A673 (cell line): ENCODE results near the gene CCDC179. TPM values are rescaled to one million over a fixed set of nuclear protein-coding genes. Genes with fewer than 3 reads are reported as not detected.

Source experiments
- BruUV-seq: library from RNA; stranded (reverse); fragments of 400-500 nt; replicated peaks from 2 replicates; lab custom pipeline; 2021; lab: Mats Ljungman, UMichigan
- CTCF ChIA-PET: fragments of 300-600 bp; sonication (Branson Sonifier 250); formaldehyde crosslinking; loops from one replicate; lab custom pipeline; 2022; ENCODE audit warnings: antibody characterized with exemption; lab: Charles Lee
- POLR2A ChIA-PET: fragments of 300-600 bp; sonication (Branson Sonifier 250); formaldehyde crosslinking; loops from one replicate; lab custom pipeline; 2022; ENCODE audit warnings: antibody characterized with exemption; ENCODE audit not compliant: low non-redundant PET; lab: Charles Lee
- DNase-seq: peaks from one replicate; pipeline ENCODE4 v3.0.0-alpha.2; 2015; ENCODE audit warnings: low spot score
- H3K27ac ChIP-seq: fragments of 200-600 bp; sonication (generic); 2 replicates; pipeline ENCODE4 v1.5.1; 2016; ENCODE audit warnings: mixed run types, low read depth, mild to moderate bottlenecking, mixed read lengths, antibody characterized with exemption, low read length; ENCODE audit not compliant: poor library complexity, severe bottlenecking
- H3K27me3 ChIP-seq: fragments of 200-600 bp; sonication (generic); replicated peaks from 2 replicates; pipeline ENCODE4 v1.6.1; 2017; ENCODE audit warnings: mixed run types, low read depth, mild to moderate bottlenecking, mixed read lengths, antibody characterized with exemption, low read length; ENCODE audit not compliant: insufficient read depth, poor library complexity
- H3K36me3 ChIP-seq: fragments of 200-600 bp; sonication (generic); 2 replicates; pipeline ENCODE4 v1.6.1; 2016; ENCODE audit warnings: mixed run types, mild to moderate bottlenecking, mixed read lengths, antibody characterized with exemption, low read length; ENCODE audit not compliant: insufficient read depth, poor library complexity, severe bottlenecking
- H3K4me1 ChIP-seq: fragments of 200-600 bp; sonication (generic); 2 replicates; pipeline ENCODE4 v1.6.1; 2017; ENCODE audit warnings: mixed run types, mild to moderate bottlenecking, mixed read lengths, antibody characterized with exemption, low read length; ENCODE audit not compliant: insufficient read depth, poor library complexity, severe bottlenecking
- H3K4me3 ChIP-seq: fragments of 200-600 bp; sonication (generic); 2 replicates; pipeline ENCODE4 v1.5.1; 2016; ENCODE audit warnings: low read depth, mixed run types, mild to moderate bottlenecking, mixed read lengths, low read length; ENCODE audit not compliant: poor library complexity, severe bottlenecking
- H3K9me3 ChIP-seq: fragments of 200-600 bp; sonication (generic); 2 replicates; pipeline ENCODE4 v1.6.1; 2016; ENCODE audit warnings: mixed run types, low read depth, mild to moderate bottlenecking, mixed read lengths, antibody characterized with exemption, low read length; ENCODE audit not compliant: poor library complexity, severe bottlenecking
- EZH2 ChIP-seq: fragments of 200-600 bp; sonication (generic); IDR thresholded peaks from 2 replicates; pipeline ENCODE4 v1.6.1; 2017; ENCODE audit warnings: borderline replicate concordance, low read depth, mild to moderate bottlenecking, mixed read lengths, antibody characterized with exemption, low read length; ENCODE audit not compliant: poor library complexity, severe bottlenecking
- intact Hi-C: fragments of 100-400 bp; cut with micrococcal nuclease; formaldehyde crosslinking; loops from one replicate; pipeline ENCODE4 v1.10.0; 2022; ENCODE audit not compliant: unreplicated experiment
- total RNA-seq: library from RNA; stranded (reverse); gene quantifications from 2 replicates; pipeline ENCODE4 v1.2.3, GENCODE V29; 2021
- TF ChIP-seq, protein P1 (sequence below): fragments of 300-800, 200-600 bp; sonication (generic); conservative IDR thresholded peaks from 2 replicates; pipeline ENCODE4 v1.5.1; 2017; ENCODE audit warnings: low read depth, mild to moderate bottlenecking, antibody characterized with exemption, low read length, moderate library complexity, mixed read lengths

The CCDC179 gene
- total RNA-seq, 1 experiment from 2014 or later: not detected

DNA sequence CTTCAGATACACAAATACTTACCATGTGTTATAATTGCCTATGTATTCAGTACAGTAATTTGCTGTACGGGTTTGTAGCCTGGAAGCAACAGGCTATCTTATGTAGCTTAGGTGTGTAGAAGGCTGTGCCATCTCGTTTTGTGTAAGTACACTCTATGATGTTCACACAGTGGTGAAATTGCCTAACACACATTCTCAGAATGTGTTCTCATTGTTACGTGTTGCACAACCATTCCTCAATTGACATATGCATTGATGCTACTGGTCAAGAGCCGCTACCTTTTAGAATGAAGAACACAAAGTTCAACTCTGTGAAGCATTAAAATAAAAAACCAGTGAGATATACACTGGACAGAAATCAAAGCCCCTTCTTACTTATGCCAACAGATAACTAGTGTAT is 57.4 kb downstream of the CCDC179 start:
- POLR2A ChIA-PET: no interaction called here
- Histone ChIP-seq H3K9me3 (no peaks in the 10 kb centered on the region), H3K27me3 (no peaks in the 10 kb centered on the region), H3K27ac (no peak overlapping the region), H3K4me3 (no peak overlapping the region), H3K4me1 (peaks cover 5% of the 10 kb centered on the region), H3K36me3 (no peaks in the 10 kb centered on the region)
- DNase-seq: no peak
- no TSS peak for BruUV-seq
- TF ChIP-seq, protein P1, sequence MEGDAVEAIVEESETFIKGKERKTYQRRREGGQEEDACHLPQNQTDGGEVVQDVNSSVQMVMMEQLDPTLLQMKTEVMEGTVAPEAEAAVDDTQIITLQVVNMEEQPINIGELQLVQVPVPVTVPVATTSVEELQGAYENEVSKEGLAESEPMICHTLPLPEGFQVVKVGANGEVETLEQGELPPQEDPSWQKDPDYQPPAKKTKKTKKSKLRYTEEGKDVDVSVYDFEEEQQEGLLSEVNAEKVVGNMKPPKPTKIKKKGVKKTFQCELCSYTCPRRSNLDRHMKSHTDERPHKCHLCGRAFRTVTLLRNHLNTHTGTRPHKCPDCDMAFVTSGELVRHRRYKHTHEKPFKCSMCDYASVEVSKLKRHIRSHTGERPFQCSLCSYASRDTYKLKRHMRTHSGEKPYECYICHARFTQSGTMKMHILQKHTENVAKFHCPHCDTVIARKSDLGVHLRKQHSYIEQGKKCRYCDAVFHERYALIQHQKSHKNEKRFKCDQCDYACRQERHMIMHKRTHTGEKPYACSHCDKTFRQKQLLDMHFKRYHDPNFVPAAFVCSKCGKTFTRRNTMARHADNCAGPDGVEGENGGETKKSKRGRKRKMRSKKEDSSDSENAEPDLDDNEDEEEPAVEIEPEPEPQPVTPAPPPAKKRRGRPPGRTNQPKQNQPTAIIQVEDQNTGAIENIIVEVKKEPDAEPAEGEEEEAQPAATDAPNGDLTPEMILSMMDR: no peak
- no peak for TF ChIP-seq EZH2
- intact Hi-C loops: no loop called here
- CTCF ChIA-PET: no interaction called here

DNA sequence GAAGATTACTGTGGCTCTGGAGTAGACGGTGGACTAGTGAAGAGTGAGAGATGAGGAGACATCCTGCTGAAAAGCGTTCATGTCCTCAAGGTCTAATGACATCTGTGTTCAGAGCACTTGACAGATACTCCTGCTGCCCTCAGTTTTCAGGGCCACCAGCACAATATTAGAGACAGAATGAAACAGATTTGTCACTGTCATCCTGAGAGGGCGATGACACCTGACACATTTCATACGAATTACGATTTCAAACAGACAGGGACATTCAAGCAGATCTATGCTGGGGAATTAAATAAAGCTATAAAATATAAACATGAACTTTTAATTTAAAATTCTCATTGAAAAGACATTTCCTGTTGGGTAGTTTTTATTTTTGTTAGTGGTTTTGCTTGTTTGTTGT is 59.8 kb downstream of the CCDC179 start:
- H3K27me3 ChIP-seq: no peaks in the 10 kb centered on the region
- no peak for DNase-seq
- H3K4me3 ChIP-seq: no peak overlapping the region
- H3K4me1 ChIP-seq: no peaks in the 10 kb centered on the region
- H3K27ac ChIP-seq: no peak overlapping the region
- CTCF ChIA-PET: no interaction called here
- POLR2A ChIA-PET: no interaction called here
- H3K36me3 ChIP-seq: no peaks in the 10 kb centered on the region
- intact Hi-C loops: no loop called here
- BruUV-seq: no TSS peak
- H3K9me3 ChIP-seq: no peaks in the 10 kb centered on the region
- TF ChIP-seq, protein P1: no peak
- no peak for TF ChIP-seq EZH2

DNA sequence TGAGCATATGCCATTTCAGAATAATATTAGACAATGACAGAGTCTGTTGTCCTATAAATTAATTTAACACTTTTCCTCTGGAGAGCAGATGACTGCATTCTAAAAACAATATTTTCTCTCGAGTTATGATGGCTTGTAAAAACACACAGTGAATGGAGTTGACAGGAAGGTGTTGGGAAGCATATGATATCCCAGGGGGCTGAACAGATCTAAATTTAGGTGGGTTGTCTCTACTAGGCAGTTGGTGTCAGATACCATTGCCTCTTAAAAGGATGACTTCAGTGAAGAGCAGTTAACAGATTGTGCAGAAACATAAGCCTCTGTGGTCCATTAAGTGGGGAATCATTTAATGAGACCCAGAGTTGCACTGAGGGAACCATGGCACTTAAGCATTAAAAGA is 61.4 kb downstream of the CCDC179 start:
- intact Hi-C loops: no loop called here
- H3K4me3 ChIP-seq: no peak overlapping the region
- DNase-seq: no peak
- H3K27me3 ChIP-seq: no peaks in the 10 kb centered on the region
- no peaks in the 10 kb centered on the region for H3K4me1 ChIP-seq
- CTCF ChIA-PET: interaction anchor here (1.6 kb wide), 1 partner anchor 11 kb away, joined by 3 read pairs; no protein-coding TSS in a partner anchor
- no TSS peak for BruUV-seq
- H3K36me3 ChIP-seq: no peaks in the 10 kb centered on the region
- H3K9me3 ChIP-seq: no peaks in the 10 kb centered on the region
- no peak overlapping the region for H3K27ac ChIP-seq
- TF ChIP-seq, protein P1: no peak
- no peak for TF ChIP-seq EZH2
- POLR2A ChIA-PET: no interaction called here
